NCI-H2196 (cell line): ENCODE data around the gene PSAPL1.

Experiments used
- DNase-seq: peaks from one replicate; lab custom pipeline; 2025; ENCODE audit not compliant: unreplicated experiment; lab: John Stamatoyannopoulos, UW

PSAPL1 gene

DNA sequence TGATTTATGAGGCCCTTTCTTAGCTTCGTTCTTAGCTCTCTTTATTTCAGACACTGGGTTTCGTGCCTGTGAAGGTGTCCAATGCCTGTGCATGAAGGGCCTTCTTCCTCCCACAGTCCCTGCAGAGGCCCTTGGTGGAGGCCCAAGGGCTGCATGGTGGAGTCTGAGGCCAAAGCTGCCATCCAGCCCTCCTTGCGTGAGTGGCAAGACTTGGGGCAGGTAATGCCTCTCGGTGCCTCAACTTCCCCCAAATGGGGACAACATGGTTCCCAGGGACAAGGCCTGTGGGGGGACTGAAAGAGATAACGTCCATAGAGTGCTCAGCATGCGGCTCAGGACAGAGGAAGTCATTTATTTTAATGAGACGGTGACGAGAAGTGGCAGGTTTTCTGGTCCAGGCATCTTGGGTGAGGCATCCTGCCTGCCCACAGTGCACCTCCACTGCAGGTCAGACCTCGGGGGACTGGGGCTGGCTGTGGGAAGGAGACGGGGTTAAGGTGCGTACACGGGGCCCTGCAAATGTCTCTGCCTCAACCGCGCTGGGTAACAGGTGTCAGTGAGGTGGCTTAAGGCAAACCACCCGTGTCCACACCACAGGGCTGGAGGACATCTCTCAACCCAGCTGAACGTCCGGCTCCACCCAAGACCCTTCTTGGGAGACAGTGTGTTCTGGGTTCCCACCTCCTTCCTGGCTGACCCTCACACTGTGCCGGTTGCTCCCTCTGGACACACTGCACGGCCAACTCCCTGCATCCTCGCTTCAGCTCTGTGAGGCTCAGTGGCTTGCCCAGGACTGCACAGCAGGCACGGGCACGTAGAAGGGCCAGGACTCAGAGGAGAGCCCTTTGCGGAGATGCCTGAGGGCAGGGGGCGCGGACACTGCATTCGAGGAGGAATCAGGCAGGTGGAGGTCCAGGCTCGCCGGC, 50.5 kb downstream of the PSAPL1 start:
- DNase-seq, result no peak

DNA sequence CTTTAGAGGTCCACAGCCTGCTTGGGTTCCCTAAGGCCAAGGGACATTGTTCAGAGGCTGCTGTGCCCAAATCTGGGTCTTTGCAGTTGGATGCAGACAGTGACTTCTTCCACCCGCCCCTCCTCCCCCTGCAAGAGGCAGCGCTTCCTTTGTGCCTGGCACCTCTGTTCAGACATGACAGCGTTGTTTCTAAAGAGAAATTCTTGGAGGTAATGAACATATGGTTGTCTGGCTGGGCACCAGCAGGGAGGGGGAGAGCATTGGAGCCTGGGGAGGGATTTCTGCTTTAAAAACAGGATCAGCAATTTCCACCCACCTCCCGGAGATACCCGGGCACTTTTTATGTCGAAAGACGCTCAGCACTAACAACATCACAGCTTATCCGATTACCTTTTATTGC, 51.5 kb downstream of the PSAPL1 start:
- DNase-seq, result no peak

DNA sequence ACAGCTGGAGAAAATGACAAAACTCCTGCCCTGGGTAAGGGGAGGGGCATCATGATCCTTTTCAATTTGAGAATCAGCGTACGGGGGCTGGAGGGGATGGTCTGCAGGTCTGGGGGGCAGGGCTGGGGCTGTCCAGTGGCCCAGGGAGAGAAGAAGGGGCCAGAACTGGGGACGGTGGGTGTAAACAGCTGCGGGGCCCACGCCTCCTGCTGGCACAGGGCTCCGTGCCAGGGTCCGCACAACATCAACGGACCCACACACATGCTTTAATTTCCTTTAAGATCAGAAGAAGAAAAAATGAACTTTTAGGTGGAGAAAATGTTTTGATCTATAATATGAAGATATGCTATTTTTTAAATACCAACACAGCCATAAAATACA, 52.1 kb downstream of the PSAPL1 start:
- no peak for DNase-seq

GRCh38 chr4:7381890-7382633, 52.7 kb downstream of the PSAPL1 start:
- DNase-seq, result no peak

GRCh38 chr4:7381221-7381889, 53.4 kb downstream of the PSAPL1 start:
- no peak for DNase-seq
